GM18511 (cell line): ENCODE results near the gene DOK6.

Experiments used
- ATAC-seq: cut with Tn5 transposase; IDR thresholded peaks from one replicate; pipeline ENCODE4 v1.9.1; 2021; ENCODE audit warnings: mild to moderate bottlenecking, moderate library complexity; ENCODE audit not compliant: unreplicated experiment

DOK6 gene

GRCh38 chr18:69677595-69677994 is 276.9 kb downstream of the DOK6 start:
- ATAC-seq, result no peak

- ATAC-seq, result no peak
Measured at GRCh38 chr18:69680123-69680522, 279.4 kb downstream of the DOK6 start.

DNA sequence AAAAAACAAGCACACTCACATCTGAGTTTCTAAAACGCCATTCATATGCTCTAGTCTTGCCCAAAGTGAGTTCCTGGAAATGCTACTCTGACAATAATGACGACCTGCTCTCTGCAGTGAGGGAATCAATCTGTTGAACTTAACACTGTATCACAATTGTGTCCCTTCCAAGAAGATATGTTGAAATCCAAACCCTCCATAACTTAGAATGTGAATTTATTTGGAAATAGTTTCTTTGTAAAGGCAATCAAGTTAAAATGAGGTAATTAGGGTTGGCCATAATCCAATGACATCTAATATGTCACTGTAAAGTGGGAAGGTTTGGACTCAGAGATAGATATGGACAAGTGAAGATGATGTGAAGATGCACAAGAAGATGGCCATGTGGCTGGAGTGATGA is 282.5 kb downstream of the DOK6 start:
- no peak for ATAC-seq

- ATAC-seq, result no peak
Measured at GRCh38 chr18:69684789-69685188, 284.1 kb downstream of the DOK6 start.

DNA sequence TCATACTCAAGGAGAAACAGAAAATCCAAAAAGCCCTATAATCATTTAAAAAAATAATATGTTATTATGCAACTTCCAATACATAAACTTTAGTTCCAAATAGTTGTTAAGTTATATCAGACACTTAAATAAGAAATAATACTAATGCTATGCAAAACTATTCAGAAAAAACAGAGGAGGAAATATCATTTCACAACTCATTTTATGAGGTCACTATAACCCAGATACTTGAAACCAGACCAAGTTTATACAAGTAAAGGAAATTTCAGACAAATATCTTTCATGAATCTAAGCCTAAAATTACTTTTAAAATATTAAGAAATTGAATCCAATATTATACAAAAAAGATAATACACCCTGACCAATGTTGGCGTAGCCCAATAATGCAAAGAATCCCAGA is 286.2 kb downstream of the DOK6 start:
- no peak for ATAC-seq

GRCh38 chr18:69689121-69689759 is 288.6 kb downstream of the DOK6 start:
- no peak for ATAC-seq

DNA sequence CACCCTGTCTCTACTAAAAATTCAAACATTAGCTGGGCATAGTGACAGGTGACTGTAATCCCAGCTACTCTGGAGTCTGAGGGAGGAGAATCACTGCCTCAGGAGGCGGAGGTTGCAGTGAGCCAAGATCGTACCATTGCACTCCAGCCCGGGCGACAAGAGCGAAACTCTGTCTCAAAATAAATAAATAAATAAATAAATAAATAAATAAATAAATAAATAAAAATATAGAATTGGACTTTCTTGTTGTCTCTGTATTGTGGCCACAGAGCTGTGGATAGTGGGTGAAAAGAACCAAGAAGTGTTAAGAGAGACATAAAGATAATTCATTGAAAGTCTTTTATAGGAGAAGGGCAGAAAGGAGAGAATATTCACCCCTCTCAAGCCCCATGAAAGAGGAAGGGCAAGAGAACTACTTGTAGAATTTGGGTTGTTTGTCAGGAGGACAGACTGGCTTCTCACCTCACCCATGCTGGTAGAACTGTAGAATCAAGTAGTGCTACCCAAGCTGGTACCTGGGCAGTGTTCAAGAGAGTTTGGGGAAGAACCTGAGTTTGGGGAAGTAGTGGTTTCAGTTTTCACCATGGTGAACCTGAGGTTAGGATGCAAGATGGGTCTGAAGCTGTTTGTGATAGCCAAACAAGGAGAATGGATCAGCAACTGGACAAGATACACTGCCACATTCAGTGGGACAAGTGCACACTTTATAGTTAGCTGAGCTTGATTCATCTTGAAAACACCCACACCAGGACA is 290.5 kb downstream of the DOK6 start:
- ATAC-seq, result peak; percentile 72

DNA sequence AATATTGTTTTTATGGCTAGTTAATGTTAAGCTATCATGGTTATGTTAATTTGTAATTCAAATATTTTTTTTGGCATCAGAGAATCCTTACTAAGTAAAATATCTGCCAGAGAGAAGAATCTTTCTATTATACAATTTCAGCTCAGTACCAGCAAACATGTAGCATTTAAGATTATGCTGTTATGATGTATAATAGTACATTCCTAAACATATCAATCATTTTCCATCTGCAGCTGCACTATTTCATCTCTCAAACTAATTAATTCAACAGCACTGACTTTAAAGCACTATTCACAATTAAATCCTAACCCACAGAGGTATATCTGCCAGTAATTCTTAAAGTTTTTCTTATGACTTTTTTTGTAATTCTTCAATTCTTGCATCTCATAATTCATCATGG is 296.4 kb downstream of the DOK6 start:
- ATAC-seq, result no peak

DNA sequence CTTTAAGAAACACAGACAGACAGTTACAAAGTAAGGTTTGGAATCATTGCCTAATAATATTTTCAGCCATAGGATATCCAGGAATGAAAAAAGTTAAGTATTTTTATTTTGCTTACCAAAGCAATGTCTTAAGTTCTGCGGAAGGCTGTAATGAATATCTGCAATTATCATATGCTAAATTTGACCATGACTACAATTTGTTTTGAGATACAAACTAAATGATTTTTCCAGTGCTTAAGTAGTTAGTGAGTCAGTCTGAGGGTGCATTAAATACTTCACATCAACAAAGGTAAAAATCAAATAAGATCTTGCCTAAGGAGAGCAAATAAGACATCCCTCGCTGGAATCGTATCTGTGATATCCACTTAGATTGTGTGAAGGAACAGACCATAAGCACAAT is 297.0 kb downstream of the DOK6 start:
- no peak for ATAC-seq

DNA sequence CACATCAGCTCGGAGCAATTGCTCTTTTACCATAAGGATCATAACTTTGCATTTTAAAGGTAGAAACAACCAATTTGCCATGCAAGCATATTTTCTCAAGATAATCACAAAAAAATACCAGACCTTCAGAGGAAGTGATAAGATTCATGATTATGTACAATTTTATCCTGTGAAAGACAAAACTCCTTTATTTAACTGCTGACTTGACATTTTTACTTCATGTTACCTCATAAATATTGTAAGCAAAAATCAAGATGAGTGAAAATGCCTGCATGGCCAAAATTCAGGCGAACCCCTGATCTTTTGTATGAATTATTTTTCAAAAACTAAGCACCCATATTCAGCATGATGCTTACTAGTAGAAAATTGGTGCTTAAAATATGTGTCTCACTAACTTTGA is 300.6 kb downstream of the DOK6 start:
- ATAC-seq, result no peak

DNA sequence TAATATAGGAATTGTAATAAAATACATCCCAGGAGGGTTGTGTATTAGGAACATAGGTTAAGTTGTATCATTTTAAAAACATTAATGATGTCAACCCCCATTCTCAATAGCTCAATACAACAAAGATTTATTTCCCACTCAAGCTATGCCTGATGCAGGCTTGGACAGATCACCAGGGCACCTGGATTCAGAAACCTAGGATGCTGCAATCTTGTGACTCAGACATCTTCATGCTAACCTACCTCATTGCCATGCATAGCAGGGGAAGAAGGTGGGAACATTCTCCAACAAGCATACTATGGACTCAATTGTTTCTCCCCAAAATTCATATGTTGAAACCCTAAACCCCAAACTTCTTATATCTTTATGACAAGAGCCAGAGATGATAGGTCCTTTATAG is 302.8 kb downstream of the DOK6 start:
- no peak for ATAC-seq

- no peak for ATAC-seq
Measured at GRCh38 chr18:69705987-69706386, 305.3 kb downstream of the DOK6 start.

DNA sequence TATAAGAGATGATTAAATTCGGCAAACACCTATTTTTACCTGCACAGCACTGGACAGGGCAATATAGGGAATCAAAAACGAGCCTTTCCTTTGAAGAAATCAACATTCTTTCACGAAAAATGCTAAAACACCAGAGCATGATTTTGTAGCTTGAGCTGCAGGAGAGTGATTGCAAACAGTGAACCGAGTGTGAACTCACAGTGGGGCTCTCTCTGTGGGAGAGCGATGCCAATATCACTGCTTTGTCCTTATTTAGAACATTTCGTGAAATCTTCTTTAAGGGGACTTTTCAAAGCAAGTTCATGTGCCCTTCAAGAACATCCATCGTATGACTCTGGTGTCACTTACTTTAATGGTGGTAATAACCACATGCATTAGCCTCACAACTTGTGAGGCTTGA is 308.2 kb downstream of the DOK6 start:
- ATAC-seq, result no peak

GRCh38 chr18:69715191-69715795 is 314.6 kb downstream of the DOK6 start:
- ATAC-seq, result no peak

DNA sequence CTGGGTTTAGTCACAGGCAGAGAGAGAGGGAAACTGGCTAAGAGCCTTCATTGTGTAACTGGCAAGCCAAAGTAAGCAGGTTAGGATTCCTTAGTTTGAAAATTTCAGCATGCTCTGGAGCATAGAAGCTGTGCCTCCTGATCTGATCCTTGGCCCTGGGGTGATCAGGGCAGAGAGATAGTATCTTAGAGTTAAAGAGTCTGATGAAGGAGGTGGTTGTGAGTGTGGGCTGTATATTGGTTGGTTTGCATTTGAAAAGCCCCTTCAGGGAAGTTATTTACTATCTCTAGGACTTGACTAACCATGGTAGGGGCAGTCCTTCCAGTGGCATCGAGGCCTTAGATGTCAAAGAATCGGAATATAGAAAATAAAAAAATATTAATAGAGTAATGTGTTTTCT is 316.9 kb downstream of the DOK6 start:
- no peak for ATAC-seq

DNA sequence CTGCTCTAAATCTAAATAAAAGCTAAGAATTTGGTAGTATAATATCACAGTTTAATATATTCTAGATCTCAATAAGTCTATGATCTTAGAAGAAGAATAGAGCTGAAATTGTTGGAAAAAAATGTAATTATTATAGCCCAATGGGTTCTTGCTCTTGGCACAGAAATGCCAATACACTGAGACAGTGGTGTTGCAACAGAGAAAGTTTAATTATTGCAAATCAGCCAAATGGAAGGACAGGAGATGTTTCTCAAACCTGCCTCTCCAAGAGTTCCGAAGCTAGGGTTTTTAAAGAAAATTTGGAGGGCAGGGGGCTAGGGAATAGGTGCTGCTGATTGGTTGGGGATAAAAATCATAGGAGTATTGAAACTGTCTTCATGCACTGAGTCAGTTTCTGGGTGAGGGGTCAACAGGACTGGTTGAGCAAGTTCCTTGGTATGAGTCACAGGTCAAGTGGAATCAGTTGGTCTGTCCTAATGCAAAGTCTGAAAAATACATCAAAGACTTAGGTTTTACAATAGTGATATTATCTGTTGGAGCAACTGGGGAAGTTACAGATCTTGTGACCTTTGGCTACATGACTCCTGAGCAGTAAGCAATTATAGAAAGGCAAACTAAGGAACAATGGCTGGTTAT is 318.3 kb downstream of the DOK6 start:
- ATAC-seq, result no peak

- no peak for ATAC-seq
Measured at GRCh38 chr18:69720422-69720821, 319.7 kb downstream of the DOK6 start.

GRCh38 chr18:69723434-69723833 is 322.7 kb downstream of the DOK6 start:
- ATAC-seq, result no peak

- no peak for ATAC-seq
Measured at GRCh38 chr18:69725009-69725408, 324.3 kb downstream of the DOK6 start.

DNA sequence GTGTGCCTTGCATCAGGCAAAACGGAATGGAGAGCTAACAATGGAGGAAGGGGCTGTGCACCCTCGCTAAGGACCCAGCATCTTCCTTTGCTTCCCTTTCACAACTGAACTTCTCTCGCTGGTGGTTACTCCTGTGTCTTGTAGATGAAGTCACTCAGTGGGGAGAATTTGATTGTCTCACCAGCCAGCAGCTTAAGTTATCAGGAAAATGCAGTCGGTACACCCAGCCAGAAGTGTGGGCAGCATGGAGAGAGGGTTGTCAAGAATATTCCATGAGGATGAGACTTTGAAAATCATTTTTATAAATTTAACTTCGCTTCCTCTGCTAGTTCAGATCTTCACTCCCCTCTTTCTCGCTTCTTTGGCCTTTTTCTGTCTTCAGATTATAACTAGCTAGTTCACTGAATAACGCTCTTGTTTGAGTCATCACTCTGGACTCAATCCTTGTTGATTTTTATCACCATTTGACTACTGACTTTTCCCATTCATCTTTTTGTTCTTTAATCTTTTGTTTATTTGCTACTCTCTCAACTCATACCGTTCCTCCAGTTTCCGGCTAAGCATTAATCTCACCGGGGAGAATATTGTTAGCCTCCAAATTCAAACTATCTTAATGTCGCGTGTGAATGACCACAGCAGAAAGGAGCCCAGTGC is 325.3 kb downstream of the DOK6 start:
- no peak for ATAC-seq

DNA sequence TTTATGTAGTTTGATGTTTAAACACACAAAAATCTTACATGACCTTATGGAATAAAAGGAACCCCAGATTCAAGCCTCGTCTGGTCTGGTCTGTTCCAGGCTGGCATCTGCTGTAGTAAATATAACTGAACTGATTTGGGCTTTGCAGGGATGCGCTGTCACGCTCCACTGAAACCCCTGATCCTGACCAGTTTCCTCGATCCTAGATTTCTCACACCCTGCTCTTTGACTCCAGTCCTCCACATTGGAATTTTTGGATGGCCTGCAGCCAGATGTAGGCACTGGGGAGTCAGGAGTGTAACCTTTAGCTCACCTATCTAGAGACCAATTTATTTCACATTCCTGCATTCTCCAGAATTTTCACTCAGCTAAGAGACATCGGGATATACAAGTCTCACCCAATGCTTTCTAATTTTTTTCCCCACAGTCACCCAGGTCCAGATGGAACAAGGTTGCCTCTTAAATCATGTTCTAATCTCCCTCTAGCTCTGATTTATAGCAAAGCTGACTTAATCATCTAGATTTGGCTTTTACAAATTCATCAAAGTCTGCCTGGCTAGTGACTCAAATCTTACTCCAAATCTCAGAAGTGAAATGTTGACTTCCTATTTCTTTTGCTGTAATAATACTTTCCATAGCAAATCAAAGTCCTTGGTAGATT is 327.4 kb downstream of the DOK6 start:
- no peak for ATAC-seq
